Esophagus mucosa (tissue), 1 donor: Measurements from ENCODE around the gene PTPN4. TPM values are rescaled to one million over a fixed set of nuclear protein-coding genes. Genes with fewer than 3 reads are reported as not detected.
"Not testable (repeated sequence)": the region's sequence is repeated elsewhere in the genome, so short reads cannot be mapped to it uniquely, and the experiment has no call there.

Source experiments
- ATAC-seq: fragments of 200-7000 bp; cut with Tn5 transposase; one replicate; pipeline ENCODE4 v1.9.1; 2020
- total RNA-seq: library from RNA; stranded (reverse); gene quantifications from one replicate; pipeline ENCODE4 v1.2.4, GENCODE V29; 2023
- donor health status: DM: yes; HTN: yes; CAD: no.

PTPN4 gene
- total RNA-seq, 1 donor from 2014 or later: 20.4 TPM

GRCh38 chr2:119765433-119766002 lies 5.8 kb downstream of the PTPN4 start:
- ATAC-seq: no peak

- ATAC-seq: no peak
These were observed 7.2 kb downstream of the PTPN4 start for GRCh38 chr2:119766944-119767343.

DNA sequence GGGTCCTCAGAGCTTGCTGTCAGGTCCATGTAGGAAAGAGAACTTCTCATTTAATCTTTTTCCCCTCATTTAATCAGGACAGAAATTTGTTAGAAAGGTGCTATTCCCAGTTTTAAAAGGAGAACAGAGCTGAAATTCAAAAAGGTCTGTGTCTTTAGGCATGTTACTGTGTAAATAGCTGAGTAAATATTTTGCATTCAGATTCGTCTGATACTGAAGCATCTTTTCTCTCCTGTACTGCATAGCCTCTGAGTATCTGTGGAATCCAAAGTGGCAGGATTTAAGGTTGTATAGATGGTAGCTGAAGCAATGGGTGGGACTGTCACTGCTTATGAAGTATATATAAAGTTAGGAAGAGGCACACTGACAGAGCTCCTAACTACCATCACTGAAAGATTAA lies 9.0 kb downstream of the PTPN4 start:
- ATAC-seq: no peak

DNA sequence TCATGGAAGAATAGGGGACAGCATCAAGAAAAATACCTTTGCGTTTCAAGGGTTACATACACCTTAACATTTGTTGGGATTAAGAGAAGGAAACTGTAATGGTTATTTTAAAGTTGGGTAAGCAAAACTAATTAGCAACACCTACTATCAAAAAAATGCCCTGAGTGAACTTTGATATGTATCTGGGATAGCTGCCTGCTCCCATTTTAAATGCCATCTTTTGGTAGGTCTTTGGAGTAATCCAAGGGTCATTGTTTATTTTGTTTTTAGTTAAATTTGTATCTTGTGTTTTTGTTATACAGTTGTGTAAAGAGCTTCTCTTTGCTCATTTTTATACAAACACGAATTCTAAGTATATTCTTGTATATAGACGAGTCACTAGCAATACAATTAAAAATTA lies 9.9 kb downstream of the PTPN4 start:
- ATAC-seq: no peak

DNA sequence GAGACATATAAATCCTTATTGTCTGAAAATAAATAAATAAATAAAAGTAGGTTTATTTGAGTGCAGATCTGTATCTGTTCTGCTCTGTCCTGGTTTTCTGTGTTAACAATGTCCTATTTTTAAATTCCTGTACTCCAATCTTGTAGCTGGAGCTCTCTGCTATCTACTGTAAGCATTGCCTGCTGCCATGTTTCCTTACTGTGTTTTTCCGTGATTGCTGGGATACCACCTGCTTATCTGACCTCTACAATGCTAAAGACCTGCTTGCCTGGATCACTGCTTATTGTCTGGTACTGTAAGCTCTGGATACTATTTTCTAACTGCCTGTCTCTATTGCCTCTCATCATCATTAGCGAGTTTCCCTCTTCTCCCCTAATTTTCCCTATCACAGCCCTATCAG lies 11.6 kb downstream of the PTPN4 start:
- ATAC-seq: no peak

- ATAC-seq: no peak
These were observed 12.4 kb downstream of the PTPN4 start for GRCh38 chr2:119772128-119772527.

GRCh38 chr2:119772767-119773166 lies 13.0 kb downstream of the PTPN4 start:
- ATAC-seq: no peak

DNA sequence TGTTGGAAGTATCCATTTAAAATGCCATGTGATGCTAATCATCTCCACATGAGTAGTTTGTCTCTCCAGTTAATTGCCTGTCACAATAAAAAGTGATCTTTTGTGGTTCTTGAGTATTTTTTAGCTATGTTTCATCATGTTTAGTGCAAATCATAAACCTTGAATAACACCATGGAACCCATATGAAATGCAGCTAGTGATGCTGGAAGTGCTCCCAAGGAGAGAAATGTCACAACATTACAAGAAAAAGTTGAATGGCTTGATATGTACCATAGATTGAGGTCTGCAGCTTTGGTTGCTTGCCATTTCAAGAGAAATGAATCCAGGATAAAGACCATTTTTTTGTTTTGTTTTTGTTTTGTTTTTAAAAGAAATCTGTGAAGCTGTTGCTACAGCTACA lies 14.3 kb downstream of the PTPN4 start:
- ATAC-seq: no peak

DNA sequence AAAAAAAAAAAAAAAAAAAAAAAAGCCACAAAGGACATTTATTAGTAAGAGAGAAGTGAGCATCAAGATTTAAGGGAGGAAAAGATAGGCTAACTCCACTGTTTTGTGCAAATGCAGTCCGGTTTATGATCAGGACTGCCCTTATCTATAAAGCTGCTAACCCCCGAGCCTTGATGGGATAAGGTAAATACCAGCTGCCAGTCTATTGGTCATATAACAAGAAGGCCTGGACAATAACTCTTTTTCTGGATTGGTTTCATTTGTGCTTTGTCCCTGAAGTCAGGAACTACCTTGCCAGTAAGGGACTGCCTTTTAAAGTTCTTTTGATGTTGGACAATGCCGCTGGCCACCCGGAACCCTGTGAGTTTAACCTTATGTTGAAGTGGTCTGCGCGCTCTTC lies 15.4 kb downstream of the PTPN4 start:
- ATAC-seq: no peak

- no peak for ATAC-seq
These were observed 22.7 kb downstream of the PTPN4 start for GRCh38 chr2:119782308-119783027.

GRCh38 chr2:119784876-119785275 lies 25.2 kb downstream of the PTPN4 start:
- ATAC-seq: no peak

DNA sequence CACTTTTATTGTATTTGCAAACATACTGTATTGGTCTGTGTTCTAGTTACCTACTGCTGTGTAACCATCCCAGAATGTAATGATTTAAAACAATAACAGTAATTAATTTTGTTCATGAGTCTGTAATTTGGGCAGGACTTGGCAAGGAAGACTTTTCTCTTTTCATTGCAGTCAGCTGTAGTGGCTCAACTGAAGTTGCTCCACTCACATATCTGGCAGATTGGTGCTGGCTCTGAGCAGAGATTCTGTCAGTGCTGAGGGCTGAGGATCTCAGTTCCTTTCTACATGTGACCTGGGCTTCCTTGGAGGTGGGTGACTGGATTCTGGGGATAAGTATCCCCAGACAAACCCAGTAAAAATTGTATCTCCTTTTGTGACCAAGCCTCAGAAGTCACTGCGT lies 26.6 kb downstream of the PTPN4 start:
- no peak for ATAC-seq

DNA sequence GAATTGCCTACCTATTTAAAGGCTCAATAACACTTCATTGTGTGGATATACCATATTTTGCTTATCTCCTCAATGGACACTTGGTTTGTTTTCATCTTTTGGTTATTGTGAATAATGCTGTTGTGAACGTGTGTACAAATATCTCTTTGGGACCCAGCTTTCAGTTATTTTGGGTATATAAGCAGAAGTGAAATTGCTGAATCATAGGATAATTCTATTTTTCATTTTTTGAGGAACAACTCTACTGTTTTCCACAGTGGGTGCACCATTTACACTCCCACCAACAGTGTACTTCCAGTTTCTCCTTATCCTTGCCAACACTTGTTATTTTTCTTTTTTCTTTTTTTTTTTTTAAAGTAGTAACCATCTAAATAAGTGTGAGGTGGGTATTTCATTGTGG lies 29.0 kb downstream of the PTPN4 start:
- no peak for ATAC-seq

DNA sequence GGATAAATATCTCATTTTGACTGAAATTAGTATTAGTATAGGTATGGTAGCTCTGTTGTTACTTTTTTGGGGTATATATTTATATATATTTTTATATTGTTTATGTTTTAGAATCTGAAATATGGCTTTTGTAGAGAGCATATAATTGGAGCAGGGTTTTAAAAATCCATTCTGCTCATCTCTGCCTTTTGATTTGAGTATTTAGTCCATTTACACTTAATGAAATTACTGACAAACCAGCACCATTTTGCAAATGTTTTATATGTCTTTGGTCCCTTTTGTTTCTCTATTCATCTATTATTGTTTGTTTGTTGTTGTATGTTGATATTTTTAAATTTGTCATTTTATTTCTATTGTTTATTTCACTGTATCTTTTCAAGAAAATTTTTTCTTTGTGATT lies 30.7 kb downstream of the PTPN4 start:
- no peak for ATAC-seq

DNA sequence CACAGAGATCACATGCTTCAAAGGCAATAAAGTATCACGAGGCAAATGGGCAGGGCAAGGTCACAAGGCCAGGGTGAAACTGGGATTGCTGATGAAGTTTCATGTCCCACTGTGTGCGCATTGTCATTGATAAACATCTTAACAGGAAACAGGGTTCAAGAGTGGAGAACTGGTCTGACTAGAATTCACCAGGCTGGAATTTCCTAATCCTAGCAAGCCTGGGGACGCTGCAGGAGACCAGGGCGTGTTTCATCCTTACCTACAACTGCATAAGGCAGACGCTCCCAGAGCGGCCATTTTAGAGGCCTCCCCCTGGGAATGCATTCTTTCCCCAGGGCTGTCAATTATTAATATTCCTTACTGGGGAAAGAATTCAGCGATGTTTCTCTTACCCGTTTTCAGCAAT lies 33.2 kb downstream of the PTPN4 start:
- ATAC-seq: no peak

DNA sequence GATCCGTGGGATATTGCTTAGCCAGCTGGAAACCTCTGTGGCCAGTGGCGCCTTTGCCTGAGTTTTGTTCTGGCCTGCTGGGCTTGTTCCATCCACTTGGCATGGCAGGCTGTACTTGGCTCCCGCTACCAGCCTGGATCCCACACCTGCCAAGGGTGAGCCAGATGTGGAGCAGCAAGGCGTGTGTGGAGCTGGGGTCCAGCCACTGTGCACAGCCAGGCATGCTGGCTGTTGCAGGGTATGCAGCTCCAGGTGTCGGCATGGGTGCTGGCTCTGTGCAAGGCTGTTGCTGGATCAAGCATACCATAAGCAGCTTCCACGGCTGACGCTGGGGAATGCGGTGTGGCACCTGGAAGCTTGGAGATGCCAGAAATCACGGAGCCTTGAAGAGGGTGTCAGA lies 34.5 kb downstream of the PTPN4 start:
- ATAC-seq: no peak

- ATAC-seq: peak; percentile 18
These were observed 35.9 kb downstream of the PTPN4 start for GRCh38 chr2:119795309-119796303.

DNA sequence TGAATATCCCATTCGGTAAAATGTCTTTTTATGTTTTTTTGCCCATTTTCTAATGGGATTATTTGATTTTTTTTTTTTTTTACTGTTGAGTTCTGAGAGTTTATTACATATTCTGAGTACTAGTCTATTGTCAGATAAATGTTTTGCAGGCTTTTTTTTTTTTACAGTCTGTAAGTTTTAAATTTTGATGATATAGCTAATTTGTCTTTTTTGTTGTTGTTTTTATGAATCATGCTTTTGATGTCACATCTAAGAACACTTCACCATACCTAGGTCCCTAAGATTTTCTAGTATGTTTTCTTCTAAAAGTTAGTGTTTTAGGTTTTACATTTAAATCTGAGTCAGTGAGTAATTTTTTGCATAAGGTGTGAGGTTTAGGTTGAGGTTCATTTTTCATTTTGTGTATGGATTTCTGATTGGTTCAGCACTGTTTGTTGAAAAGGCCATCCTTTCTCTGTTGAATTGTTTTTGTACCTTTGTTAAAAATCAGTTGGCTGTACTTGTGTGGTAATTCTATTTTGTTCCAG lies 40.7 kb downstream of the PTPN4 start:
- ATAC-seq: no peak

GRCh38 chr2:119801040-119801439 lies 41.3 kb downstream of the PTPN4 start:
- no peak for ATAC-seq

DNA sequence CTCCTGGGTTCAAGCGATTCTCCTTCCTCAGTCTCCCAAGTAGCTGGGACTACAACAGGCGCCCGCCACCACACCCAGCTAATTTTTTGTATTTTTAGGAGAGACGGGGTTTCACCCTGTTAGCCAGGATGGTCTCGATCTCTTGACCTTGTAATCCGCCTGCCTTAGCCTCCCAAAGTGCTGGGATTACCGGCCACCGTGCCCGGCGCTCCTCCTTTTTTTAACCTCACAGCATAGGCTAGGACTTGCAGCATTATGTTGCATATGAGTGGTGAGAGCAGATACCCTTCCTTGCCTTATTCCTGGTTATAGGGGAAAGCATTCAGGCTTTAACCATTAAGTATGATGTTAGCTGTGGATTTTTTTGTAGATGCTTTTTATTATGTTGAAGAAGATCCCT lies 42.3 kb downstream of the PTPN4 start:
- not testable (repeated sequence) for ATAC-seq

DNA sequence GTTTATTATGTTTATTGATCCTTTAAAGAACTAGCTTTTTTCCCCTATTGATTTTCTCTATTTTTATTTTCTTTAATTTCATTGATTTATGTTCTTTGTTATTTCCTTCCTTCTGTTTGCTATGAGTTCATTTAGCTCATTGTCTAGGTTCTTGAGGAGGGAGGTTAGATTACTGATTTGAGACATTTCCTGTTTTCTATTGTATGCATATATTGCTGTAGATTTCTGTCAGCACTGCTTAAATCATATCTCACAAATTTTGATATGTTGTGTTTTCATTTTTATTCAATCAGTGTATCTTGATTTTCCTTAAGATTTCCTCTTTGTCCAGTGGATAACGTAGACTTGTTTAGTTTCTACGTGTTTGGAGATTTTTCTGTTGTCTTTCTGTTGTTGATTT lies 43.4 kb downstream of the PTPN4 start:
- ATAC-seq: no peak

- not testable (repeated sequence) for ATAC-seq
These were observed 44.7 kb downstream of the PTPN4 start for GRCh38 chr2:119804409-119804808.

- ATAC-seq: no peak
These were observed 48.9 kb downstream of the PTPN4 start for GRCh38 chr2:119808516-119809147.
